CD4-positive, alpha-beta memory T cell (primary cell): Measurements from ENCODE around the gene VCX. TPM values are rescaled to one million over a fixed set of nuclear protein-coding genes. Genes with fewer than 3 reads are reported as not detected.
"Not testable (repeated sequence)": the region's sequence is repeated elsewhere in the genome, so short reads cannot be mapped to it uniquely, and the experiment has no call there.

ENCODE experiments used
- CTCF ChIA-PET: fragments of 350-600 bp; sonication (Branson Sonifier 250); formaldehyde crosslinking; loops from one replicate; lab custom pipeline; 2021; ENCODE audit warnings: inconsistent platforms; ENCODE audit not compliant: partially characterized antibody; lab: Charles Lee
- POLR2A ChIA-PET: fragments of 350-600 bp; sonication (Branson Sonifier 250); formaldehyde crosslinking; loops from one replicate; lab custom pipeline; 2021; ENCODE audit not compliant: partially characterized antibody; lab: Charles Lee
- DNase-seq, 5 donors: peaks; one replicate each; pipeline versions ENCODE4 v3.0.0 to v3.0.0-alpha.2; 2020 to 2022; ENCODE audit warnings: mixed read lengths in 1 of 5
- H3K27ac ChIP-seq: one replicate; pipeline ENCODE4 v1.7.0; 2013; ENCODE audit warnings: low read depth, low read length
- H3K27me3 ChIP-seq: 2 replicates; pipeline ENCODE4 v1.7.0; 2013; ENCODE audit warnings: mild to moderate bottlenecking, low read length, moderate library complexity; ENCODE audit not compliant: insufficient read depth
- H3K36me3 ChIP-seq: 2 replicates; pipeline ENCODE4 v1.7.0; 2013; ENCODE audit warnings: mild to moderate bottlenecking, low read length, moderate library complexity; ENCODE audit not compliant: insufficient read depth
- H3K4me1 ChIP-seq: 2 replicates; pipeline ENCODE4 v1.7.0; 2013; ENCODE audit warnings: mild to moderate bottlenecking, low read length, moderate library complexity; ENCODE audit not compliant: insufficient read depth
- H3K4me3 ChIP-seq, 2 donors: one replicate each; pipeline ENCODE4 v1.7.0; 2013; ENCODE audit warnings: low read length in 2 of 2, mild to moderate bottlenecking in 1 of 2
- H3K9me3 ChIP-seq, 2 donors: one replicate each; pipeline ENCODE4 v1.7.0; 2013; ENCODE audit warnings: low read length in 2 of 2, control low read depth in 1 of 2; ENCODE audit not compliant: control insufficient read depth in 1 of 2
- H3K27ac Mint-ChIP-seq, 7 donors: one replicate each; pipeline ENCODE4 v1.8.0; 2020 to 2021; ENCODE audit warnings: mixed read lengths in 7 of 7, mild to moderate bottlenecking in 6 of 7, inconsistent platforms in 3 of 7, moderate library complexity in 3 of 7
- H3K27me3 Mint-ChIP-seq, 2 donors: one replicate each; pipeline ENCODE4 v1.8.0; 2020 to 2021; ENCODE audit warnings: mixed read lengths in 2 of 2
- H3K36me3 Mint-ChIP-seq, 2 donors: one replicate each; pipeline ENCODE4 v1.8.0; 2020 to 2021; ENCODE audit warnings: mixed read lengths in 2 of 2, inconsistent platforms in 1 of 2, mild to moderate bottlenecking in 1 of 2
- H3K4me1 Mint-ChIP-seq, 4 donors: one replicate each; pipeline ENCODE4 v1.8.0; 2020 to 2021; ENCODE audit warnings: mixed read lengths in 4 of 4, mild to moderate bottlenecking in 1 of 4
- H3K4me3 Mint-ChIP-seq, 8 donors: one replicate each; pipeline ENCODE4 v1.8.0; 2020 to 2021; ENCODE audit warnings: mixed read lengths in 8 of 8, mild to moderate bottlenecking in 7 of 8, moderate library complexity in 6 of 8, inconsistent platforms in 3 of 8
- H3K9me3 Mint-ChIP-seq, 8 donors: one replicate each; pipeline ENCODE4 v1.8.0; 2020 to 2021; ENCODE audit warnings: mixed read lengths in 8 of 8, mild to moderate bottlenecking in 5 of 8, inconsistent platforms in 3 of 8, moderate library complexity in 1 of 8
- intact Hi-C: fragments of 100-400 bp; cut with micrococcal nuclease; formaldehyde crosslinking; loops from one replicate; pipeline ENCODE4 v1.15.1; 2023
- polyA plus RNA-seq, 2 donors: library from polyadenylated mRNA; unstranded; fragments of 300-500 nt; fragmentation: Illumina TruSeq; gene quantifications; one replicate each; pipeline ENCODE4 v1.2.3, GENCODE V29; 2021
- total RNA-seq, 2 experiments: library from RNA; stranded (reverse); gene quantifications; one replicate each; pipeline ENCODE4 v1.2.3, GENCODE V29; 2021

The VCX gene
- total RNA-seq, result not detected
- polyA plus RNA-seq, result not detected

DNA sequence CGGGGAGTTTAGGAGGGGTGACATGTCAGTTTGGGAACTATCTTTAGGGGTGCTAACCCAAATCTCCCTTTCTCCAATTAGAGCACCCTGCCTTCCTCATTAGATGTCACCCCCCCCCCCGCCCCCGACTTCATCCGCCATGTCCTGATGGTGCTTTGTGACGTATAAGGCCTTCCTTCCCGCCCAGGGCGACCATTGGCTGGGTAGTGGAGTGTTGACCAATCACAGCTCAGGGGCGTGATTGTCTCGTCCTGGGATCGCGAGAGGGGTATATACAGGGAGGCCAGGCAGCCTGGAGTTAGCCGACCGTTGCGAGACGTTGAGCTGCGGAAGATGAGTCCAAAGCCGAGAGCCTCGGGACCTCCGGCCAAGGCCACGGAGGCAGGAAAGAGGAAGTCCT is at the start of gene VCX:
Gene VCX (plus strand): TSS at position 301 of the 400 bp plus-strand sequence. CDS start 33 bp downstream, at position 334.
- intact Hi-C loops, H3K4me3 Mint-ChIP-seq, H3K27ac Mint-ChIP-seq, H3K4me1 ChIP-seq, H3K27me3 ChIP-seq, H3K27ac ChIP-seq, DNase-seq, H3K4me3 ChIP-seq, H3K36me3 Mint-ChIP-seq, H3K36me3 ChIP-seq, H3K9me3 ChIP-seq, H3K27me3 Mint-ChIP-seq, H3K9me3 Mint-ChIP-seq, H3K4me1 Mint-ChIP-seq, POLR2A ChIA-PET, CTCF ChIA-PET: not testable (repeated sequence)

DNA sequence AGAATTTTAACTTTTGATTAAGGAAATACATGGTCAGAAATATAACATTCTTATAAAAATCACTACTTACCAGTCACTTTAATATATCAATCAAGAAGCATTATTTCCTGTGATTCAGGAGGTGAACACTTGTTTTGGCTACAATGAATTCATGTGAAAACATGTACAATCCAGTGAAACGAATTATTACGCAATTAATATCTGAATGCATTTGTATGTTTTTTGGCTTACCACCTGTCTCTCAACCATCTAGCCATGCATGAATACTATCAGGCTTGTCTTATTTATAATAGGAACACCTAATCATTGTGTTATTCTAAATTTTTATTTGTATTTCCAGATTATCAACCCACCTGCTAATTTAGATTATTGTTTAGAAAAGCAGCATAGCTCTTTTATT is 44.6 kb upstream of the VCX start:
- Histone ChIP-seq H3K27me3 (no peaks in the 10 kb centered on the region), H3K27ac (no peak overlapping the region), H3K36me3 (no peaks in the 10 kb centered on the region), H3K4me3 (no peak overlapping the region), H3K4me1 (no peaks in the 10 kb centered on the region), H3K9me3 (no peaks in the 10 kb centered on the region)
- ChIA-PET CTCF (no interaction called here), POLR2A (no interaction called here)
- DNase-seq, result no peak
- no peaks in the 10 kb centered on the region for H3K27me3 Mint-ChIP-seq
- peaks cover 0 to 6% (median 0%) of the 10 kb centered on the region in 8 donors for H3K9me3 Mint-ChIP-seq
- intact Hi-C loops, result no loop called here
- H3K36me3 Mint-ChIP-seq, result no peaks in the 10 kb centered on the region
- no peak overlapping the region for H3K27ac Mint-ChIP-seq
- no peak overlapping the region for H3K4me3 Mint-ChIP-seq
- H3K4me1 Mint-ChIP-seq, result no peaks in the 10 kb centered on the region

DNA sequence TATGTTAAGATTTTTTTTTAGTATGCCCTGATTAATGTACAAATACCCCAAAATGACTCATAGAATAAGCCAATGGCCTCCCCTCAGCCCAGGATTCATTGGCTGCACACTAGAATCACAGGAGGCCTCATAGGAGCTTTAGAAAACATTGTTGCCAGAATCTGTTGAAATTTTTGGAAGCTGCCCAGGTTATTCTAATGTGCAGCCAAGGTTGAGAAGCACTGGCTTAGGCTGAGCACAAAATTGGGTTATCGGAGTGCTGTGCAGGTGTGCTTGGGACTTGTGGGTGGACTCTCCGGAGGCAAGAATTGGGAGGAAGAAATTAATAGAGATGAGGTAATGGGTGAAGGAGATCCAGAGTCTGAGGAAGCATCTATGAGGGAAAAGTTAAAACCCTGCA is 41.3 kb upstream of the VCX start:
- Histone ChIP-seq H3K4me3 (no peak overlapping the region), H3K27ac (no peak overlapping the region), H3K4me1 (no peaks in the 10 kb centered on the region), H3K9me3 (no peaks in the 10 kb centered on the region), H3K36me3 (no peaks in the 10 kb centered on the region), H3K27me3 (no peaks in the 10 kb centered on the region)
- peaks cover 0 to 4% (median 0%) of the 10 kb centered on the region in 8 donors for H3K9me3 Mint-ChIP-seq
- no peak overlapping the region for H3K4me3 Mint-ChIP-seq
- ChIA-PET POLR2A (no interaction called here), CTCF (no interaction called here)
- no peaks in the 10 kb centered on the region for H3K36me3 Mint-ChIP-seq
- peak overlapping the region in 1 of 7 donors; percentile 54 for H3K27ac Mint-ChIP-seq
- peaks cover 0 to 1% of the 10 kb centered on the region in 2 donors for H3K27me3 Mint-ChIP-seq
- no peaks in the 10 kb centered on the region for H3K4me1 Mint-ChIP-seq
- DNase-seq, result no peak
- intact Hi-C loops, result no loop called here

- Histone ChIP-seq H3K27ac (no peak overlapping the region), H3K27me3 (no peaks in the 10 kb centered on the region), H3K4me3 (no peak overlapping the region), H3K36me3 (no peaks in the 10 kb centered on the region), H3K4me1 (no peaks in the 10 kb centered on the region), H3K9me3 (no peaks in the 10 kb centered on the region)
- H3K36me3 Mint-ChIP-seq, result no peaks in the 10 kb centered on the region
- no peak for DNase-seq
- no peak overlapping the region for H3K27ac Mint-ChIP-seq
- no peaks in the 10 kb centered on the region for H3K27me3 Mint-ChIP-seq
- ChIA-PET POLR2A (no interaction called here), CTCF (no interaction called here)
- intact Hi-C loops, result no loop called here
- H3K4me3 Mint-ChIP-seq, result no peak overlapping the region
- H3K4me1 Mint-ChIP-seq, result no peaks in the 10 kb centered on the region
- H3K9me3 Mint-ChIP-seq, result peaks cover 0 to 18% (median 9%) of the 10 kb centered on the region in 8 donors
Measured at GRCh38 chrX:7815166-7815805, 27.7 kb upstream of the VCX start.

GRCh38 chrX:7828594-7828993 is 14.4 kb upstream of the VCX start:
- H3K4me3 ChIP-seq, result no peak overlapping the region
- H3K36me3 ChIP-seq, result no peaks in the 10 kb centered on the region
- DNase-seq, result no peak
- no peaks in the 10 kb centered on the region for H3K27me3 Mint-ChIP-seq
- H3K4me1 ChIP-seq, result no peaks in the 10 kb centered on the region
- intact Hi-C loops, result no loop called here
- H3K4me3 Mint-ChIP-seq, result no peak overlapping the region
- no peak overlapping the region for H3K27ac Mint-ChIP-seq
- no peaks in the 10 kb centered on the region for H3K9me3 ChIP-seq
- H3K36me3 Mint-ChIP-seq, result no peaks in the 10 kb centered on the region
- CTCF ChIA-PET, result no interaction called here
- no peaks in the 10 kb centered on the region for H3K27me3 ChIP-seq
- no peak overlapping the region for H3K27ac ChIP-seq
- POLR2A ChIA-PET, result no interaction called here
- no peaks in the 10 kb centered on the region for H3K4me1 Mint-ChIP-seq
- peaks cover 0 to 3% (median 1%) of the 10 kb centered on the region in 8 donors for H3K9me3 Mint-ChIP-seq

DNA sequence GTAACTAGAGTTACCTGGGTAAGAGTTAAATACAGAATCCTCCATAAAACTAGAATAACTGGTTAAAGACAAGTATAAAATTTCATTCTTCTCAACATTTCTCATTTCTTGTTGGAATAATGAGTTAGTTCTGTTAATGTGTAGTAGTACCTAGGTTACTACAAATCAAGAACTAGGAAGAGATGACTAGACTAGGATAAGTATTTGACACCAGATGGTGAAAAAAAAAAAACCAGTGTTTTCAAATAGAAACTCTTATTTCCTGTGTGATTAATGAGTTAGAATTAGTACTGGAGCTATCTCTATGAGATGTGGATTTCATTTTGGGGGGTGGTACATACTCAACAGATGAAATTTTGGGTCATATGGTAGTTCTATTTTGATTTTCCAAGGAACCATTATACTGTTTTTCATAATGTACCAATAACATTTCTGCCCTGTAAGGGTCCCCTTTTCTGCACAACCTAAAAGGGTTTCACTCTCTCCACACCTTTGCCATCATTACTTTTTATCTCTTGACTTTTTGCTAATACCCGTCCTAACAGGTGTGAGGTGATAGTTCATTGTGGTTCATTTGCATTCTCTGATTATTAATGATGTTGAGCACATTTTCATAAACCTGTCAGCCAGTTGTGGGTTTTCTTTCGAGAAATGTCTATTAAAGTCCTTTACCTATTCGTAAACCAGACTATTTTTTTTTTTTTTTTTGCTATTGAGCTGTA is 1.7 kb upstream of the VCX start:
- Histone ChIP-seq H3K36me3 (no peaks in the 10 kb centered on the region), H3K27me3 (no peaks in the 10 kb centered on the region), H3K4me1 (no peaks in the 10 kb centered on the region), H3K9me3 (no peaks in the 10 kb centered on the region), H3K27ac (no peak overlapping the region), H3K4me3 (no peak overlapping the region)
- Mint-ChIP-seq H3K27ac (no peak overlapping the region), H3K9me3 (peaks cover 0 to 5% (median 3%) of the 10 kb centered on the region in 8 donors), H3K4me1 (no peaks in the 10 kb centered on the region), H3K4me3 (no peak overlapping the region), H3K27me3 (no peaks in the 10 kb centered on the region), H3K36me3 (no peaks in the 10 kb centered on the region)
- DNase-seq, result no peak
- intact Hi-C loops, result no loop called here
- ChIA-PET CTCF (no interaction called here), POLR2A (no interaction called here)

DNA sequence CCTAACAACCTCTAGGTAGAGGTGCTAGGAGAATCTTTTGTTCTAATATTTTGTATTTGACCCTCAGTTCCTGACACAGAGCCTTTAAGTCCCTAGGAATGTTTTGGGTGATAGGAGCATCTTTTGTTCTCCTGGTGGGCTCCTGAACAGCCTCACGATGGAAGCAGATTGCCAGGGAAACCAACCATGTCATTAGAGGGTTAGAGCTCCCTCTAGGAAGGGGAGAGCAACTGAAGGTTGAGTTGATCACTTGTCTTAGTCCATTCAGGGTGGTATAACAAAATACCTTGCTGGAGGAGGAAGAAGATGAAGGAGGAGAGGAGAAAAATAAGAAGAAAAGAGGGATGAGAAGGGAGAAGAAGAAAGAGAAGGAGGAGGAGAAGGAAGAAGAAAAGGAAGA is 9.2 kb downstream of the VCX start:
- no peak overlapping the region for H3K27ac Mint-ChIP-seq
- no peaks in the 10 kb centered on the region for H3K27me3 ChIP-seq
- H3K27ac ChIP-seq, result no peak overlapping the region
- ChIA-PET POLR2A (no interaction called here), CTCF (no interaction called here)
- H3K27me3 Mint-ChIP-seq, result peaks cover 0 to 1% of the 10 kb centered on the region in 2 donors
- no peaks in the 10 kb centered on the region for H3K9me3 ChIP-seq
- no peaks in the 10 kb centered on the region for H3K4me1 Mint-ChIP-seq
- H3K36me3 ChIP-seq, result no peaks in the 10 kb centered on the region
- intact Hi-C loops, result no loop called here
- no peaks in the 10 kb centered on the region for H3K36me3 Mint-ChIP-seq
- no peak for DNase-seq
- H3K4me3 Mint-ChIP-seq, result no peak overlapping the region
- H3K9me3 Mint-ChIP-seq, result peaks cover 0 to 4% (median 0%) of the 10 kb centered on the region in 8 donors
- H3K4me1 ChIP-seq, result no peaks in the 10 kb centered on the region
- H3K4me3 ChIP-seq, result no peak overlapping the region
